Adipose tissue (tissue), 3 donors: Measurements from ENCODE around the gene INTS15. TPM values are rescaled to one million over a fixed set of nuclear protein-coding genes. Genes with fewer than 3 reads are reported as not detected.

Source experiments
- H3K27ac ChIP-seq: one replicate; pipeline ENCODE4 v1.5.1; 2013; ENCODE audit warnings: low read depth, low read length
- WGBS, 3 donors: extraction: QIAGEN DNeasy Blood & Tissue Kit; methylation state at CpG; one replicate each; pipeline ENCODE4 v1.1.7; 2013; 5-methylcytosine and 5-hydroxymethylcytosine counted together
- polyA plus RNA-seq, 3 donors: library from polyadenylated mRNA; stranded (reverse); fragments of 200-250 nt; gene quantifications; one replicate each; pipeline ENCODE4 v1.2.3, GENCODE V29; 2013
- donor health status: healthy with polysubstance abuse.
- donor health status: Bipolar disorder and iron deficiency.
- donor health status: healthy.

INTS15 gene
- polyA plus RNA-seq, 3 donors, result 14.3 to 25.6 (median 18.7) TPM

DNA sequence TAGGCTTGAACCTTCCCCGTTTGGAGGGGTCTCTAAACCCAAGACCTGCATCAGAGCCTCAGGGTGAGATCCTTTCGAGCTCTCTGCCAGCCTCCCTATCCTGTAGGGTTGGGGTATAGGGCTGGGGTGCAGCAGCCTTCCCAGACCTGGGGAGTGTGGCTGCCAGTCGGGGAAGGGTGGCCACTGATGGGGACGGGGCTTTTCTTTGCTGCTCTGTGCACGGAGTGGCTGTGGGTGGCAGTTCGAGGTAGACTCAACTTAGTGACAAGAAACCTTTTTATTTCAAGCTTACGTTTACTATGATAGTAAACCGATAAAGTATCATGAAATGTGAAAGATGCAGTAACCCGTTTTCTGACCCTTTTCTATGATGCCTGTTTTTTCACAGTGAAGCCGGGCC is 60.3 kb downstream of the INTS15 start:
- WGBS, 3 donors, result 96 to 97% (median 96%) methylated on average over 10 of the region's 10 CpGs
- no peak overlapping the region for H3K27ac ChIP-seq

DNA sequence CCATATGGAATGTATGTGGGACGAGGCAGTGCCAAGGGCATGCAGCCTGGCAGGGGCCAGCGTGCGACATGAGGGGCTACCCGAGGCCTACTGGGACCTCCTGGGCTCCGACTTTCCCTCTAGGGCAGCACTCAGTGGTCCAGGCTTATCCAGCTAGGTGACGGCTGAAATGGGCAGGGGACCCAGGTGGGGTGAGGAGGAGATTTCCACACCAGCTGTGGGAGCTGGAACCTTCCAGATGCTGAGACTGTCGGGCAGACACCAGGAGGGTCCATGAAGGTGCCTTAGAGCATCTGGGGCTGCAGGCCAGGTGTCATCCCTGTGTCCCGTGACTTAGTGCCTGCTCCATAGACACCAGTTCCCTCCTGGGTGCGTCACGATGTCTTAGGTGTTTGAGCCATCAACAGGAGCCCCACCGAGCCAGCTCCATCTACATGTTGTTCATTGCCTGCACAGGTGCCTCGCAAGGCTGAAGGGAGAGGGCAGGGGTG is 60.7 kb downstream of the INTS15 start:
- H3K27ac ChIP-seq, result no peak overlapping the region
- WGBS, 3 donors, result 96 to 98% (median 98%) methylated on average over 12 of the region's 12 CpGs

DNA sequence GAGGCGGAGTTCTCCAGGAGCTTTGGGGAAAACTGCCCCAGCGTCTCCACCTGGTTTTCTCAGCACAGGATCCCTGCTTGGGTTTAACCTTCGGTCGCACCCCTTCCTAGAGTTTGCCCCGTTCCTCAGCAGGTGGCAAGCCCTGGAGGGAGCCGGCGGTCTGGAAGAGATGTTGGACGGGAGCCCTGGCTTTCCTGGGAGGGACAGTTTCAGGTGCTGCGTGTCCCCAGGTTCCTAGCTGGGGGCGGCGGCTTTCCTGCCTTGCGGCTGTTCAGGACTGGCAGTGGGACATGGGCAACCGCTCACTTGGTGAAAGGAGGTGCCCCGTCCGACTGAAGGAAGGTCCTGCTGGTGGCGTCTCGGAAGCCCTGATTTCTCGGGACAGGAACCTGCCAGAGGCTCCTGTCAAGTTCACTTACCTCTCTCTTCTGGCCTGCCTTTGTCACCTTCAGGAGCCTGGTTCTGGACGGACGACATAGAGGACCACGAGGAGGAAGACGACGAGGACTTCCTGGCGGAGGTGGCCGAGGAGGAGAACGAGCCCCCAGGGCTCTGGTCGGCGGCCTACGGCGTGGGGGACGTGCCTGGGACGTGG is 62.1 kb downstream of the INTS15 start:
- 97 to 98% (median 98%) methylated on average over 32 of the region's 32 CpGs for WGBS, 3 donors
- H3K27ac ChIP-seq, result no peak overlapping the region

DNA sequence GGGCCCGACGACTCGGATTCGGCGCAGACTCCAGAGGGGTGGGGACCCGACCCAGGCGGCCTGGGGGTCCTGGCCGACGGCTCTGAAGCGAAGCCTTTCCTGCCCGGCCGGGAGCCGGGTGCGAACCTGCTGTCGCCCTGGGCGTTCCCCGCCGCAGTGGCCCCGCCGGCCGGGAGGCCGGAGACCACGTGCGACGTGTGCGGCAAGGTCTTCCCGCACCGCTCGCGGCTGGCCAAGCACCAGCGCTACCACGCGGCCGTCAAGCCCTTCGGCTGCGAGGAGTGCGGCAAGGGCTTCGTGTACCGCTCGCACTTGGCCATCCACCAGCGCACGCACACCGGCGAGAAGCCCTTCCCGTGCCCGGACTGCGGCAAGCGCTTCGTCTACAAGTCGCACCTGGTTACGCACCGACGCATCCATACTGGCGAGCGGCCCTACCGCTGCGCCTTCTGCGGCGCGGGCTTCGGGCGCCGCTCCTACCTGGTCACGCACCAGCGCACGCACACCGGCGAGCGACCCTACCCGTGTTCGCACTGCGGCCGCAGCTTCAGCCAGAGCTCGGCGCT is 62.7 kb downstream of the INTS15 start:
- no peak overlapping the region for H3K27ac ChIP-seq
- 97 to 98% (median 97%) methylated on average over 75 of the region's 75 CpGs for WGBS, 3 donors

DNA sequence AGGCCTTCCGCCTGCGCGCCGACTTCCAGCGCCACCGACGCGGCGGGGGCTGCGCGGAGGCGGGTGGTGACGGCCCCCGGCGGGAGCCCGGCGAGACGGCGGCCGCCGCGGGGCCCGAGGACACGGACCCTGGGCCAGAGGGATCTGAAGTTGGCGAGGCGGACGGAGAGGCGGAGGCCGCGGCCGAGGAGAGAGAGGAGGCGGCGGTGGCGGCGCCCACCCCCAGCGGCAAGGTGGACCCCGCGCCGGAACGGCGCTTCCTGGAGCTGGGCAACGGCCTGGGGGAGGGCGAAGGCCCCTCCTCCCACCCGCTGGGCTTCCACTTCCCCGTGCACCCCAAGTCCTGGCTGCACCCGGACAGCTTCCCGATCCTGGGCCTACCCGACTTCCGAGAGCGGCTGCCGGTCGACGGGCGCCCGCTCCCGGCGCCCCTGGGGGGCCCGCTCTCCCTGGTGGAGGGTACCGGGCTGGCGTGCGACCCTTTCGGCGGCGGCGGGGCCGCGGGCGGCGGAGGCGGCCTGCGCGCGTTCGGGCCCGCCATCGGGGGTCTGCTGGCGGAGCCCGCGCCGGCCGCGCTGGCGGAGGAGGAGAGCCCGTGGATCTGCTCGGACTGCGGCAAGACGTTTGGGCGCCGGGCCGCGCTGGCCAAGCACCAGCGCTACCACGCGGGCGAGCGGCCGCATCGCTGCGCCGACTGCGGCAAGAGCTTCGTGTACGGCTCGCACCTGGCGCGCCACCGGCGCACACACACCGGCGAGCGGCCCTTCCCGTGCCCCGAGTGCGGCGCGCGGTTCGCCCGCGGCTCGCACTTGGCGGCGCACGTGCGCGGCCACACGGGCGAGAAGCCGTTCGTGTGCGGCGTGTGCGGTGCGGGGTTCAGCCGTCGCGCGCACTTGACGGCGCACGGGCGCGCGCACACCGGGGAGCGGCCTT is 63.5 kb downstream of the INTS15 start:
- 94 to 95% (median 95%) methylated on average over 120 to 146 of the region's 146 CpGs for WGBS, 3 donors
- no peak overlapping the region for H3K27ac ChIP-seq

DNA sequence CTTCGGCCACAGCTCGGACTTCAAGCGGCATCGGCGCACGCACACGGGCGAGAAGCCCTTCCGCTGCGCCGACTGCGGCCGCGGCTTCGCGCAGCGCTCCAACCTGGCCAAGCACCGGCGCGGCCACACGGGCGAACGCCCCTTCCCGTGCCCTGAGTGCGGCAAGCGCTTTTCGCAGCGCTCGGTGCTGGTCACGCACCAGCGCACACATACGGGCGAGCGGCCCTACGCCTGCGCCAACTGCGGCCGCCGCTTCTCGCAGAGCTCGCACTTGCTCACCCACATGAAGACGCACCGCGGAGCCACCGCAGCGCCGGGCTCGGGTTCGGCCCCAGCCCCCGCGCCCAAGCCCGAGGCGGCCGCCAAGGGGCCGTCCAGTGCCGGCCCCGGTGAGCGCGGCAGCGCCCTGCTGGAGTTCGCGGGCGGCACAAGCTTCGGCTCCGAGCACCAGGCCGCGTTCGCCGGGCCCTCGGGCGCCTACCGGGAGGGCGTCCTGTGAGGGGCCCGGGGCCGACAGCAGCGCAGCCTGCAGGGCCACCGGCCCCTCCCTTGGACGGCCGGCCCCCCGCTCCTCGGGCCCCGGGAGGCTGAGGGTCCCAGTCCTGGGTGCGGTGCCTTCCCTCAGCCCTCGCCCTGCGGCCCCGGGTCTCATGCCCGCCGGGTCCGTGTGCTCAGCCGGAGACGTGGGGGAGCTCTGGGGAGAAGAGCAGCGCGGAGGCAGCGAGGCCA is 64.5 kb downstream of the INTS15 start:
- WGBS, 3 donors, result 93 to 96% (median 96%) methylated on average over 90 to 94 of the region's 94 CpGs
- H3K27ac ChIP-seq, result no peak overlapping the region

DNA sequence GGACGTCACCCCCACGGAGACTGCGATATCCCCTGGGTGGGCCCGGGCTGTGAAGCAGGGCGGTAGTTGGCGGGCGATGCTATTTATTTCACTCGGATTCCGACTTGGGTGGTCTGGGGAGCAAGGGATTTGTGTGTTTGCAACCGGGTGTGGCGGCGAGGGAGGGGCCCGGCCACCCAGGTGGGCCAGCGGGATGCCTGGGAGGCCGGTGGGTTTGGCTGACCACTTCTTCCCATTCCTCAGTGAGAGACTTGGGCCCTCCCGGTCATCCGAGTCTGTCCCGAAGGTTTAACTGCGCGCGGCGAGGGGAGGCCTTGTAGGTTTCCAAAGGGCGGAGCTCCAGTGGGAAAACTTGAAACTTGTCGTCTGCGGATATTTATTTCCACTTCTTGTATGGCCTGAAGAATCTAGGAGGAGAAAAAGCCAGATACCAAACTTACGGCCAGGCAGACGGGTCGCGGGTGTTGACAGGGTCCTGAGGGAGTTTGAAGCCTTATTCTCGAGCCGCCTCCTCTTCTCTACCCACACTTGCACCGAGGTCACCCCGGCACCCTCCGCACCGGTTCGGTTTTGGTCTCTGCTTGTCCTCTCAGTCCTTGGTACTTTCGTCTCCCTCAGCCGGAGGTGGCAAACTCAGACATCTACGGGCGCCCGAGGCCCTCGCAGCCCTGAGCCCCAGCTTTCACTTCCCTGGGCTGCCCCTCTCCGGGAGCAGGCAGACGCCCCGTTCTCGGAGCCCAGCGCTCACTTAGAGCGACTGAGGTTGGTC is 65.2 kb downstream of the INTS15 start:
- WGBS, 3 donors, result 93 to 96% (median 94%) methylated on average over 48 of the region's 48 CpGs
- H3K27ac ChIP-seq, result no peak overlapping the region

DNA sequence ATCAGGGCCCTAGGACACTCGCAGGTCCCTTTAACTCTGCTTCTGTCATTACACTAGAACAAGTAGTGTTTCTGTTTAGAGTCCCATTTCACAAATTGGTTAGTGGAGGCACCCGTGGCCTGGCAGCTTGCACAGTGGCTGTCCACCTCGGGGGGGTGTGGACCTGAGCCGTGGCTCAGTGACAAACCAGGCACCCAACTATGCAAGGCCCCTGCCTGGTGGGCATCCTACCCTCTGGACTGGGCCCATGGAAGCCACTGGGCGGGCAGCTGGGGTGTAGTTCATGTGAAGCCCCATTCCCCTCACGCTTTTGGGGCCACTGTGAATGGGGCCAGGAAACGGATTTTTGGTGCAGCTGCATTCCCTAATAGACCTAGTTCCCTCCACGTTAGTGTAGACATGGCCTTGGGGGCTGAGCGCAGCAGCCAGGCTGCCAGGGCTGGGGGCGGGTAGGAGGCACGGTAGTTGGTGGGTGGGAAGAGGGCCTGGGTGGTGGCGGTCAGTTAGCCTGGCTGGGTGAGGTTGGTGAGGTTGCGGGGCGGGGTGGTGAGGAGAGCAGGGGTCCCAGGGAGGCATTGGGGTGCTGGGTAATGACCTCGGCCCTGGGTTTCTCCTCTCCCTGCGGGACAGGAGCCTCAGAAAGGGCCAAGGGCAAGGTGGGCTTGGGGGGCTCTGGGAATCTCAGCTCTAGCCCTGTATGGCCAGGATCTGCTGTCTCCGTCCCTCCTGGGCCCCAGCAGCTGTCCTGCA is 66.0 kb downstream of the INTS15 start:
- 95 to 96% (median 96%) methylated on average over 17 of the region's 17 CpGs for WGBS, 3 donors
- no peak overlapping the region for H3K27ac ChIP-seq

DNA sequence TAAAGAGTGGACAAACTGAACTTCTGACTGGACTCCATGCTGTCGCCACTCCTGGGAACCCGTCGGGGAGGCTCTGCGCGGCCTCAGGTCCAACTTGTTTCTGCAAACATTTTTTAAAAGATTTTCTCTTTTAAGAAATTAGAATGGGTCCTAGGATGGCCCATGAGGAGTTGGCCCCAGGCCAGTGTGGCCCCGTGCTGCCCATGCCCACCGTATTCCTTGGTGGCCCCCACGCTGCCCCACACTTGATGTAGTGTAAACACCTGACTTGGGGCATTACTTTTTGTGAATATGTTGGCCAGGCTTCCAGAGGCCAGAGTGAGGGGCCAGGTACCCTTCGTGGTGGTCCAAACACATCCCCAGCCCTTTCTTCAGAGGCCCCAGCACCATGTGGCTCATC is 66.6 kb downstream of the INTS15 start:
- WGBS, 3 donors, result 97 to 98% (median 98%) methylated on average over 9 of the region's 9 CpGs
- H3K27ac ChIP-seq, result no peak overlapping the region

Other genes with a start within 250 kb of the INTS15 start
- gene FAM220A, start 241.1 kb upstream of the INTS15 start, polyA plus RNA-seq, result 1 to 10 TPM; 5.2 to 9.2 (median 5.6) TPM
- gene RAC1, start 215.5 kb upstream of the INTS15 start, polyA plus RNA-seq, result 100 to 1,000 TPM in 2 of 3 donors, 10 to 100 TPM in 1; 84.0 to 187 (median 186) TPM
- gene DAGLB, start 142.1 kb upstream of the INTS15 start, polyA plus RNA-seq, result 1 to 10 TPM; 6.2 to 7.3 (median 7.2) TPM
- gene KDELR2, start 105.9 kb upstream of the INTS15 start, polyA plus RNA-seq, result 10 to 100 TPM; 59.0 to 95.6 (median 85.8) TPM
- gene GRID2IP, start 38.6 kb upstream of the INTS15 start, polyA plus RNA-seq, result under 1 TPM; 0.03 to 0.37 (median 0.11) TPM
- gene ZDHHC4, start 12.6 kb upstream of the INTS15 start, polyA plus RNA-seq, result 10 to 100 TPM; 44.6 to 53.6 (median 45.3) TPM
- 1 to 10 TPM; 1.7 to 2.7 (median 2.0) TPM for gene ZNF853, start 25.6 kb downstream of the INTS15 start, polyA plus RNA-seq
- 10 to 100 TPM; 11.1 to 20.4 (median 16.9) TPM for gene ZNF316, start 47.3 kb downstream of the INTS15 start, polyA plus RNA-seq
- gene ZNF12, start 116.9 kb downstream of the INTS15 start, polyA plus RNA-seq, result 10 to 100 TPM in 1 of 3 donors, 1 to 10 TPM in 2; 5.4 to 12.9 (median 7.1) TPM
- gene RSPH10B2, start 164.1 kb downstream of the INTS15 start, polyA plus RNA-seq, result under 1 TPM in 2 of 3 donors, not detected in 1; 0.03 to 0.07 TPM
- gene CCZ1B, start 236.3 kb downstream of the INTS15 start, polyA plus RNA-seq, result 10 to 100 TPM; 11.3 to 29.2 (median 14.1) TPM